ENCODE measurements around the gene DNAJC22.
"Not testable (repeated sequence)": the region's sequence is repeated elsewhere in the genome, so short reads cannot be mapped to it uniquely, and the experiment has no call there.

DNAJC22 gene

GRCh38 chr12:49330631-49331379, 15.9 kb upstream of the DNAJC22 start:
- no peak for DNase-seq (ENCODE audit: low read depth in 2 of 3, low spot score in 2 of 3)

DNA sequence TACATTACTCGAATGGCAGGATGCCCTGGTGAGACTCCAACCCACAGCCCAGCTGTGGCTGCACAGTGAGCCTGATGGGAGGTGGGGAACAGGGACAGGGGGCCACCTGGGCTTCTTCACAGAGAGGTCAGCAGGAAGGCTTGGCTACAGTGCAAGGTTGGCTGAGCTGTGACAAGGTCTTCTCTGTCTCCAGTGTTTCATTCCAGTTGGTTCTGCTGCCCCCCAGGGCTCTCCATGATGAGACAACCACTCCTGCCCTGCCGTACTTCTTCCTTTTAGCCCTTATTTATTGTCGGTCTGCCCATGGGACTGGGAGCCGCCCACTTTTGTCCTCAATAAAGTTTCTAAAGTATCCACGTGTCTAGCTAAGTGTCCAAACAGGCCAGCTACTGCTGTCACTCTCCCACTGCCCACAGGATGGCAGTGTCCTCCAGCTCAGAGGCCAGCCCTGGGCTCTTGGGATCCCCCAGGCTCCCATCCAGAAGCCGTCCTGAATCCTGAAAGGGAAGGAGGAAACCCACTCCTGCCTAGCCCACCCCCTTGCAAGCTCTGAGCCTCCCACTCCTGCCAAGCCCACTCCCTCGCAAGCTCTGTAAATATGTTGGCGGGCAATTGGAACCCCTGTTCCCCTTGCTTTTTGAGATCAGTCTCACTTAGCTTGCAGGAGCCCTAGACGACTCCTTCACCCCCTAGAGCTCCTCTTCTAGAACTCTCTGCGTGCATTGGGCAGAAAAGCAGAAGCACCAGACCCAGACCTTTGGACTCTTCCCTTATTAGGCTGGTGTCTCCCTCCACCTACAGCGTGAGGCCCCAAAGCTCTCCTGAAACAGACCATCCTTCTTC, 15.1 kb upstream of the DNAJC22 start:
- DNase-seq (ENCODE audit: low read depth in 2 of 3, low spot score in 2 of 3), result no peak

DNA sequence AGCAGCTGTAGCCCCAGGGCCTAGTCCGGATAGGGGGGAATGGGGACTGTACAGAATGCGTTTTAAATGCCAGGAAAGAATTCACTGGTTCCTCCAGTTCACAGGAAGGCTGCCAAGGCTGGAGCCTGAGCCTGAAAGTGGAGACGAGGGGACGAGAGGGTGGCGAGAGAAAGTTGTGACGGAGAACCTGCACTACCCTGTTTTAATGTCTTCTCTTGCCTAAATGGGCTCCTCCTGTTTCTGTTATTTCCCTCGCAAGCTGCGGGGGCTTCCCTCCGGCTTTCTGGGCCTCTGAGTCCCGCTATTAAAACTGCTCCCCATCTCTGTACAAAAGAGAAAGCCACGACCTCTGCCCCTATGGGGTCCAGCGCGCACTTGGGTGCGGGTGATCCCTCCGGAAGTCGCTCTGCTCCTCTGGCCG, 14.2 kb upstream of the DNAJC22 start:
- DNase-seq (ENCODE audit: low read depth in 2 of 3, low spot score in 2 of 3), result no peak

DNA sequence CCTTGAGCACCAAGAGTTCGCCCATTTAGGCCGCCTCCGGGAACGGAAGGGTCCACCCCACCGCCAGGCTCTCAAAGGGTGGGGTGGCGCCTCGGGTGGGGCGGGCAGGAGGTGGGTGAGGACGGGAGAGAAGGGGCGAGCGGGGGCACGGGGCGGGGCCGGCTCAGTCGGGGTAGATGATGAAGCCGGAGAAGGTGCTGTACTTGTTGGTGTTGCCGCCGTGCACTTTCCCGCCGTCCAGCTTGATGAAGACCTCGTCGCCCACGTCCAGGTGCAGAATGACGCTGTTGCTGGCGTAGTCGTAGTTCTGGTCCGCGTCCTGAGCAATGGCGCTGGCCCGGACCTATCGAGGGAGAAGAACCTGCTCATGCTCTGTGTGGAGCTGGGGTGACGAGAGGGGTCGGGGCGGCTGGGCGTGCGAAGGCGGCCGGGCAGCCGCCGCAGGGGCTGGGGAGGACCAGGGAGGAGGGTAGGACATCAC, 13.8 kb upstream of the DNAJC22 start:
- DNase-seq (ENCODE audit: low read depth in 2 of 3, low spot score in 2 of 3), result no peak

DNA sequence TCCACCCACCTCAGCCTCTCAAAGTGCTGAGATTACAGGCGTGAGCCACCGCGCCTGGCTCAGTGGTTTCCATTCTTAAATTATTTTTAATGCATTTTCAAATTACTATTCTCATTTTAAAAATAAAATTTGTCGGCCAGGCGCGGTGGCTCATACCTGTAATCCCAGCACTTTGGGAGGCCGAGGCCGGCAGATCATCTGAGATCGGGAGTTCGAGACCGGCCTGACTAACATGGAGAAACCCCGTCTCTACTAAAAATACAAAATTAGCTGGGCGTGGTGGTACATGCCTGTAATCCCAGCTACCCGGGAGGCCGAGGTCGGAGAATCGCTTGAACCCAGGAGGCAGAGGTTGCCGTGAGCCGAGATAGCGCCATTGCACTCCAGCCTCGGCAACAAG, 12.9 kb upstream of the DNAJC22 start:
- not testable (repeated sequence) for DNase-seq (ENCODE audit: low read depth in 2 of 3, low spot score in 2 of 3)

GRCh38 chr12:49334226-49334625, 12.5 kb upstream of the DNAJC22 start:
- no peak for DNase-seq (ENCODE audit: low read depth in 2 of 3, low spot score in 2 of 3)

DNA sequence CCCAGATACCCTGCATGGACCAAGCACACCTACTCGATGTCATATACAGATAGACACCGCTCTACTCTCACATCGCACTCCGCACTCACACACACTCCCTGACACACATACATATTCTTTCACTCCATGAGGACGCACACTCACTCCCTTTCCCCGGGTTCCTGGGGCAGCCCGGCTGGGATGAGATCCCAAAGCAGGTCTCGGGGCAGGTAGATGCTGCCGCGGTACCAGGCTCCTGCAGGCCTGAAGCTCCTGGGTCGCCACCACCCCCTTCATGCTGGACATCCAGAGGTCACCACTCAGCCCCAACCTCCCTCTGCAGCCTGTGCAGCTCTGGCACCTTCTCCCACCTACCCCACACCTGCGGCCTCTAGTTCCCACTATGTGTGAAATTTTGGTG, 12.0 kb upstream of the DNAJC22 start:
- DNase-seq (ENCODE audit: low read depth in 2 of 3, low spot score in 2 of 3), result no peak

DNA sequence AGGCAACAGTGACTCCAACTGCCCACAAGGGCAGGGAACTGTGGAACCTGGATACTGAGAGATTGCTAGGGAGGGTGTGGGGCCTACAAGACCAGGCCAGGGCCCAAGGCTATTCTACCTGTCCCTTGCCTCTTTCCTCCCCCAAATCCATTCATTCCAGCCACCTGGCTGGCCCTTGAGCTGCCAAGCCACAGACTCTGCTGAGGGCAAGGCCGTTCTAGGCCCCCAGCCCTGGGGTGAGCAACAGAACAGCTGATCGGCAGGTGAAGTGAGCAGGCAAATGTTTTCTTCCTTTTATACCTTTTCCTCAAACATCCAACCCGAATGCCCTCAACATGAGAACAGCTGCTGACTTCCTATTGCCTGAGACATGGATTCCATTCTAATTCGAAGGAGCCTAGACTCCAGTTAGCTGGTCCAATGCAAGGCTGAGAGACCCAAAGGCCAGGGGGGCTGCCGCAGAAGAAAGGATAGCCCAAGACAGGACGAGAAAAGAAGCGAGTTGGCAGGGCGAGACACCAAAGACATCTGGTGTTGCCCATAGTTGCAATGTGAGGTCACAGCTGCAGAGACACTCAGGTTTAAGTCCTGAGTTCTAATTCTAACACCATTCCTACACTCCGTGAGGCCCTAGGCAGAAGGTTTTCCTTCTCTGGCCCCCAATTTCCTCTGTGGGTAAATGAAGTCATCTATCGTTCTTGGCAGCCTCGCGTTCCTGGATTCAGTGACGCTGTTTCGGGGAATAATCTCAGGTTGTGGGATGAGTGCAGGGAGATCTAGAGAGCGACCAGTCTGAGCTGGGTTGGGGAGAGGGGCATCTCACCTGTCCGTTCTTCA, 11.4 kb upstream of the DNAJC22 start:
- DNase-seq (ENCODE audit: low read depth in 2 of 3, low spot score in 2 of 3), result no peak

DNA sequence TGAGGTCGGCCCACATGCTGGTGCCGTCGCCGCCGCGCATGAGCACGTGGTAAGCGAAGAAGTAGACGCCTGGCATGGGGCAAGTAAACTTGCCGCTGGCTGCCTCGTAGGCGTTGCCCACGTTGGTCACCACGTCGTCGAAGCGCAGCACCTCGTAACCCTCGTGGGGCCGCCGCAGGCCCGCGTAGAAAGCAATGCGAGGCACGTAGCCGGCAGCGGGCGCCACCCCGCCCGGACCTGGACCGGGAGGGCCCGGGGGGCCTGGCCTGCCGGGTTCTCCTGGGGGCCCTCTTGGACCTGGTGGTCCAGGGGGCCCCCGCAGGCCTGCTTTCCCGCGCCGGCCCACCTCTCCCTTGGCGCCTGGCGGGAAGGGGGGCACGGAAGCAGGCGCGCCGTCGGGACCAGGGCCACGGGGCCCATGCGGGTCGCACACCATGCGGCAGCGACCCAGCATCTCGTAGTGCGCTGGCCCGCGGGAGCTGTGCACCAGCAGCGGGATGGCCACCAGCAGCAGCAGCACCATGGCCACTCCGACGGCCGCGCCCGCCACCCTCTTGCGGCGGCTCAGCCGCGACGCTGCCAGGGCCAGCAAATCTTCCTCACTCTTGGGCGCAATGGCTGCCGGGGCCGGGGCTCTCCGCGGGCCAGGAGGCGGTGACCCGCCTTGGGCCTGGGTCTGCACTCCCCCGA, 10.6 kb upstream of the DNAJC22 start:
- DNase-seq (ENCODE audit: low read depth in 2 of 3, low spot score in 2 of 3), result no peak

DNA sequence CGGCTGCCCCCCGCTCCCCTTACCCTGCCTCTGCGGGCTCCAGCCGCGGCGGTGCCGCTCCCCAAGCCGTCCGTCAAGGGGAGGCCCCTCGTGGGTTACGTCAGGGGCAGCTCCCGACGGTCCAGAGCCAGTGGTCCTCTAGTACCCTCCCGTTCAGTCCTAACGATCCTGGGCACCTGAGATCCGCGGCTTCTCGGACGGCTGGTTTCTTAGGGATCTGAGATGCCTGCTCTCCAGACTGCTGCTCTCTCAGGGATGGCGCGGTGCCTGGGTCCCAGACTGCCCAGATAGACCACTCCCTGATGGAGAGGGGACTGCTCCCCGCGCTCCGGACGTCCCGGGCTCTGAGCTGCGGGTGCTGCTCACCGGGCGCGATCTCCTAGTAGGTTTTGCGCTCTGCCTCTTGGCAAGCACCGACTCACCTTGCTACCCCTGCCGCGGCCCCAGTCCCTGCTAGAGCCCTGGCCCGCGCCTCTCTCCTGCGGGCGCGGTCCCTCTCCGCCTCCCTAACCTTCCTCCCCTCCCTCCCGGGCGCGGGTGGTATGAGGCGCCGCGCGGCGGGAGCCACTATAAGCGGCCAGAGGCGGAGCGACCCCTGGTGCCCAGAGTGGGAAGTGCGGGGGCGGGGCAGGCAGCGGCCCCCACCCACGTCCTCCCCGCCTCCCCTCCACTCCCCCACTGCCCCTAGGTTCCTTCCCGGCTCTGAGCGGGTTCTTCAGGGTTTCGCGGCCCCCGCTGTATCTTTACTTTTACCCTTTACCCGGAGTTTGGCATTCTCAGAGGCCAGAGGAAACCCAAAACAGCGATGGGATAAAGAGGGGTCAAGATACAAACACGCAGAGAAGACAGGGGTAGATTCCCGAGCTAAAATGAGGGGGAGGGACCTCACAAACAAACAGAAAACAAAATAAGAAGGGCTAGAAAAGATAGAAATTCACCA, 9.8 kb upstream of the DNAJC22 start, which contains the start of gene C1QL4:
Gene C1QL4, minus strand, starts transcription at position 544 of the 940 bp plus-strand sequence. CDS start 711 bp downstream, outside the sequence.
- peak; percentile 64 to 82 (median 76) for DNase-seq (ENCODE audit: low read depth in 2 of 3, low spot score in 2 of 3)

DNA sequence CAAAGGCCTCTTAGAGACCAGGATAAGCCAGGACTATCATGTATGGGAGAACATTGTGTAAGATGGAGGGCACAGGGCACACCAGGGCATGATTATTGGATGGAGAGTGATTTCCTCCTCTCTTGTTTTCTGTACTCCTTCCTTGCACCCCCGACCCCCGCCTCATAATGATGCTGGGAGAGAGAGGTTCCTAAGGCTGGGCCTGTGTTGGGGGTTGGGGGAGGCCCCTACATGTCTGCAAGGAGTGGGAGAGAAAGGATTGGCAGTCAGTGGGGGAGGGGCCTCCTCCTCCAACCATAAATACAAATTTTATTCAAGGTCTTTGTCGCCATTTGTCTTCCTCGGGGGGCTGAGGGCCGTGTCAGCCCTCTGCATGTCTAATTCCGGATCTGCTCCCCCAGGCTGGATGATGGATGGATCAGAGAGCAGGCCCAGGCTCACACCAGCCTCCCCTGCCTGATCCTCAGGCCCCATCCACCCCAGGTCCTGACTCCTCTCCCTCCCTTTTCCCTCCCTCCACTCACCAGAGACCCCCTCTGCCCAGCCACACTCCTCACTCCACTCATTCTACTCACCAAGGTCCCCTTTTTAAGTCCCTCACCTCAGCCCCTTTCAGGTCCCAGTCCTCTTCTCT, 7.7 kb upstream of the DNAJC22 start:
- DNase-seq (ENCODE audit: low read depth in 2 of 3, low spot score in 2 of 3), result no peak

GRCh38 chr12:49339464-49339861, 7.2 kb upstream of the DNAJC22 start:
- no peak for DNase-seq (ENCODE audit: low read depth in 2 of 3, low spot score in 2 of 3)

- no peak for DNase-seq (ENCODE audit: low read depth in 2 of 3, low spot score in 2 of 3)
Observed at GRCh38 chr12:49340095-49340870, 6.4 kb upstream of the DNAJC22 start.

- DNase-seq (ENCODE audit: low read depth in 2 of 3, low spot score in 2 of 3), result no peak
Observed at GRCh38 chr12:49340971-49341776, 5.5 kb upstream of the DNAJC22 start.

DNA sequence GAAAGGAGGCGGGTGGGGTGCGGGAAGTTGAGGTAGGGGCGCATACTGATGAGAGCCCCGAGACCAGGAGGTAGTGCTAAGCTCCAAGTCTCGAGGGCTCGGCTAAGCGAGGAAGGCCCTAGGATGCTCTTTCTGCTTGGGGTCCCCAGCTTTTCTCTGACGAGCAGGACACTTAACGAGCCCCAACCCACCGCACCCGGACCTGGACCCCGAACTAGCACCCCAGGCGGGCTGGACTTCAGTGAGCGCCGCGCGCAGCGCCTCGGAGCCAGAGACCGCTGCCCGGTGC, 5.0 kb upstream of the DNAJC22 start:
- DNase-seq (ENCODE audit: low read depth in 2 of 3, low spot score in 2 of 3), result no peak

DNA sequence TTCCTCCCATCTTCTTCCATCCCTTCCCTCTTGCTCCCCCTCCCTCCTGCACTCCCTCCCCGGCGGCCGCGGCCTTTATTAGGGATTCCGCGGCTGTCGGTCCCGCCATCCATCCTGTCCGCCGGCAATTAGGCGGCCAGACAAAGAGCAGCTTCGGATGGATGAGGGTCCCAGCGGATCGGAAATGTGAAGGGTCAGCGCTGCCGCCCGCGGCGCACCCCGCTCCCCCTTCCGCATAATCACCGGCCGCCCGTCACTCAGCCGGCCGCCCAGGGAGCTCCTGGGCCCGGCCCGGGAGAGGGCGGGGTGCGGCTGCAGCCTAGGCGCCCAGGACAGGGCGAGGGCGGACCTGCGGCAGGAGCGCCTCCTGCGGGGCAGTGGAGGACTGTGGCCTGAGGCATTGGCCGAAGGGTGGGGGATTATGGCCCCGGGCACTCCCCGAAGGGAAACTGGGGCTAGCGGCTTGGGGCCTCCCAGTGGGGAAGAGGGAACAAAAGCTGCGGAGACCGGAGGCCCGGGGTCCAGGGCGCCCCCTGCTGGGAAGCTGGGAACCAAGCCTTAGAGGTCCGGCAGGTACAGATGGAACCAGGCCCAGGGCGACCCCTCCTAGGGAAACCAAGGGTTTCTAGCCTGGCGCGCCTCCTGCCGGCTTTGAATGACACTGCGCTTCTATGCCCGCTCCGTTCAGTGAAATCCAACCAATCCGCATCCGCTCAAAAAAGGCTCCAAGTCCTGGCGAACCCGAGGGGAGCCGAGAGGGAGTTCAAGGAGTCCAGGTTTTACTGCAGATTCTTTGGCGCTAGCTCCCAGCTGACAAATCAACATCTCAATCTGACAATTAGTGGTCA, 4.4 kb upstream of the DNAJC22 start:
- DNase-seq (ENCODE audit: low read depth in 2 of 3, low spot score in 2 of 3), result peak; percentile 60 to 89 (median 83)

Data from activated CD8-positive, alpha-beta memory T cell treated with anti-CD3 and anti-CD28 coated beads for 48 hours (primary cell).